Activated T-cell treated with anti-CD3 and anti-CD28 coated beads, Interleukin-2, amount 50 U/mL, for 48 hours (primary cell): ENCODE data around the gene ITSN2.
"Not testable (repeated sequence)": the region's sequence is repeated elsewhere in the genome, so short reads cannot be mapped to it uniquely, and the experiment has no call there.

Experiments
- DNase-seq, 2 experiments: peaks; one replicate each; pipeline ENCODE4 v3.0.0-alpha.2; 2020

The ITSN2 gene

DNA sequence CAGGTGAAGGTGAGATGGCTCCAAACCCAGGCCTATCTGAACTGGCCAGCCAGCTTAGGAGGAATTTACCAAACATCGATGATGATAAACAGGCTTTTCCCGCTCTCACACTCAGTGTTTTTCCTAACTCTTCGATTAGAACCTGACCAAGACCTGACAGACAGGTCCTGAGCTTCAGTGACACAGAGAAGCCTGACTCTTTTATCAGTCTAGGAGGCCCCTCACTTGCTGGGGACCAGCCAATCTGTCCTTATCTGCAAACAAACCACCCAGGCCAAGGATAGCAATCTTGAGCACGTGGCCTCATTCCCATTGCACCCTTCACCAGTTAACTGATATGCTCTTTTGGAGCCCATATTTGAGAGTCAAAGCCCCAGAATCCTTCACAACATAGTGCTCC, 1.9 kb upstream of the ITSN2 start:
- DNase-seq: no peak

- DNase-seq: no peak
These were observed 611 bp upstream of the ITSN2 start for GRCh38 chr2:24360963-24361330.

- peak; percentile 59 to 64 for DNase-seq
These were observed 947 bp downstream of the ITSN2 start for GRCh38 chr2:24359129-24360049.

DNA sequence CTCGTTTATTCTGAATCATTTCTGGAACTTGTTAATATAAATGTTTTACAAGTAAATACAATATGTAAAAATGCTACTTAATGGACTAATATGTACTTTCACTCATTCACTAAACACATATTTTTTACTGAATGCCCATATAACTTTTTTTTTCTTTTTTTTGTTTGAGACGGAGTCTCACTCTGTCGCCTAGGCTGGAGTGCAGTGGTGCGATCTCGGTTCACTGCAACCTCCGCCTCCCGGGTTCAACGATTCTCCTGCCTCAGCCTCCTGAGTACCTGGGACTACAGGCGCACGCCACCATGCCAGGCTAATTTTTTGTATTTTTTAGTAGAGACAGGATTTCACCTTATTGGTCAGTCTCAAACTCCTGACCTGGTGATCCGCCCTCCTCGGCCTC, 2.6 kb downstream of the ITSN2 start:
- DNase-seq: not testable (repeated sequence)

- DNase-seq: not testable (repeated sequence)
These were observed 3.2 kb downstream of the ITSN2 start for GRCh38 chr2:24357115-24357514.

GRCh38 chr2:24354957-24355356, 5.4 kb downstream of the ITSN2 start:
- DNase-seq: no peak

DNA sequence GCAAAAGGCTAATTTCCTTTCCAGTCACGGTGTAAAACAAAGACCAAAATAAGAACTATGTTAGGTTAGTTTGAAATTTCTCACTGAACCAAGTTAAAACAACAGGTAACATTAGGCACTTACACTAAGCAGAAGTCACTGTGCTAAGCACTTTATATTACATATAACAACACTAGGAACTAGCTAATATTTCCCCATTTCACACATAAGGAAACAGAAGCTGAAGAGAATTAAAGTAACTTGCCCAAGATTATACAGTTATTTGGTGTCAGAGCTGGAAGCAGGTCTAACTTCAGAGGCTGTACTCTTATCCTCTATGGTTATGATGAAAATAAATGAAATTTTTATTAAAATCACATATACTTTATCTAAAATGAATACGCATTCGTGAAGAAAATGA, 5.9 kb downstream of the ITSN2 start:
- DNase-seq: no peak

- DNase-seq: no peak
These were observed 6.4 kb downstream of the ITSN2 start for GRCh38 chr2:24353973-24354372.

DNA sequence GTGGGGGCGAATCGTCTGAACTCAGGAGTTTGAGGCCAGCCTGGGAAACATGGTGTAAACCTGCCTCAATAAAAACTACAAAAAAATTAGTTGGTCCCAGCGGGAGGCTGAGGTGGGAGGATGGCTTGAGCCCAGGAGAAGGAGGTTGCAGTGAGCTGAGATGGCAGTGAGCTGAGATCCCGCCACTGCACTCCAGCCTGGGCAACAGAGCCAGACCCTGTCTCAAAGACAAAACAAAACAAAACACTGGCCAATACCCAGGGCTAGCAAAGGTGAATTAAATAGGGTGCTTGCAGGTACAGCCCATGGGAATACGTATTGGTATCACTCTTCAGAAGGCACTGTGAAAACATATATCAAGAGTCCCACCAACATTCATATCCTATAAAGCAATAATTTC, 7.0 kb downstream of the ITSN2 start:
- no peak for DNase-seq

DNA sequence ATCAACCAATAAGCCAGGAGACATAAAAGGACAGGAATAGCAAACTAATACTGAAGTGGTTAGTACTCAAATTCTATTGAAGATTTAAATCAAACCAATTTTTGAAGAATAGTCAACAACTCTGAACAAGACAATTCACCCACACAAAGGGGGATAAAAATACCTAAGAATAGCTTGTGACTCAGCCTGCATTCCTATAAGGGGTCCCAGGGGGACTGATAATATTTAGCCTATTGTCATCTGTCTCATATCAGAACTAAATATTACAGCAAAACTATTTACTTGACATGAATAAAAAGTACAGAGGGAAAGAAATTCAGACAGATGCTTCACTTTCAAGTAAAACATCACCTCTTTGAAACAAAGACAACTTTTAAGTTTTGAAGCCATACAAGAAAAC, 7.7 kb downstream of the ITSN2 start:
- no peak for DNase-seq

GRCh38 chr2:24351981-24352380, 8.4 kb downstream of the ITSN2 start:
- DNase-seq: no peak

- no peak for DNase-seq
These were observed 8.8 kb downstream of the ITSN2 start for GRCh38 chr2:24351627-24351938.

GRCh38 chr2:24350826-24351626, 9.3 kb downstream of the ITSN2 start:
- no peak for DNase-seq

- DNase-seq: no peak
These were observed 11.2 kb downstream of the ITSN2 start for GRCh38 chr2:24349097-24349496.

- DNase-seq: no peak
These were observed 14.4 kb downstream of the ITSN2 start for GRCh38 chr2:24345937-24346336.

GRCh38 chr2:24343225-24343882, 17.0 kb downstream of the ITSN2 start:
- no peak for DNase-seq

DNA sequence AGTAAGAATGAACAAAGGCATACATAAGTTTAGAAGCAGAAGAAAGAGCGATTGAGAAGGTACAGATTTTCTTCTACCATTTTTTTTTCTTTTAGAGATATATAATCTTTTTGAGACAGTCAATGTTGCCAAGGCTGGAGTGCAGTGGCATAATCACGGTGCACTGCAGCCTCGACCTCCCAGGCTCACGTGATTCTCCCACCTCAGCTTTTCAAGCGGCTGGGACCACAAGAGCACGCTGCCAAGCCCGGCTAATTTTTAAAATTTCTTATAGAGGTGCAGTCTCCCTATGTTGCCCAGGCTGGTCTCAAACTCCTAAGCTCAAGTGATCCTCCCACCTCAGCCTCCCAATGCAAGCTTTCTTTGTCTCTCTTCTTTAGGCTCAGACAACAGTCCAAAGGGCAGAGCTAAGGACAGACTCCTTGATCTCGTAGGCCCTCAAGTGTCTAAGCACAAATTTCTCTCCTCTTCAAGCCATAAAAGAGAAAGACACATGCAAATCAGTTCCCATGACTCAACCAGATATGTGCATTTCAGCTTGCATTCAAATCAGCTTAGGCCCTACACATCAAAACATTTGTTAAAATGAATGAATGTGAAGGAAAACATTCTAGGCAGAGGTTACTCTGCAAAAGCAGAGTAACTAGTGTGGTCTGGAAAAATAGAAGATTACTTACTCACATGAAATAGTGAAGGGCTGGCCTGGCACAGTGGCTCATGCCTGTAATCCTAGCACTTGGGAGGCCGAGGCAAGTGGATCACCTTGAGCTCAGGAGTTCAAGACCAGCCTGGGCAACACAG, 18.0 kb downstream of the ITSN2 start:
- no peak for DNase-seq

- no peak for DNase-seq
These were observed 20.5 kb downstream of the ITSN2 start for GRCh38 chr2:24339856-24340262.

GRCh38 chr2:24339098-24339497, 21.2 kb downstream of the ITSN2 start:
- not testable (repeated sequence) for DNase-seq

- DNase-seq: no peak
These were observed 22.4 kb downstream of the ITSN2 start for GRCh38 chr2:24337890-24338289.

DNA sequence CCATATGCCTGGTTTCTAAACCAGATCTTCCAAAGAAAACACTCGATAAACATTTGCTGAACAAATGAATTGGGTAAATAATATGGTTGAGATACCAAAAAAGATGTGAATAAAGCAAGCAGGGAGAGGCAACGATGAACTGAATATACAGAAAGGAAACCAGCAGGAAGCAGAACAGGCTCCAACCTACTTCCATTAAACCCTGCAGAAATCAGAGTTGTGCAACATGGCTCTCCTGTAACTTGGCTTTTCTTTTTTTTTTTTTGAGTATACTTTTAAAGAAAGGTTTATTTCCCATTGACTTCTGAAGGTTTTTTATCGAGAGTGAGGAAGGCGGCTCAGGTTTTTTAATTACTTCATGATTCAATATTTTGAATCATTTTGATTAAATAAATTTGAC, 23.5 kb downstream of the ITSN2 start:
- no peak for DNase-seq

GRCh38 chr2:24334245-24334633, 26.1 kb downstream of the ITSN2 start:
- DNase-seq: no peak
